Ovary (tissue), 9 donors: ENCODE measurements around the gene SPECC1. TPM values are rescaled to one million over a fixed set of nuclear protein-coding genes. Genes with fewer than 3 reads are reported as not detected.
A peak's percentile ranks its signal among the peaks of the same experiment; 100 is the strongest.

ENCODE experiments used
- DNase-seq, 5 donors: peaks; one replicate each; pipeline ENCODE4 v3.0.0-alpha.2; 2019 to 2020
- H3K27ac ChIP-seq, 2 donors: fragments of 200-600 bp; one replicate each; pipeline versions ENCODE4 v1.5.1 to v1.8.0; 2019 to 2022
- H3K27me3 ChIP-seq: fragments of 200-600 bp; one replicate; pipeline ENCODE4 v1.8.0; 2022
- H3K36me3 ChIP-seq: fragments of 200-600 bp; sonication (generic); one replicate; pipeline ENCODE4 v1.5.1; 2019
- H3K4me1 ChIP-seq: one replicate; pipeline ENCODE4 v1.8.1; 2013; ENCODE audit warnings: mild to moderate bottlenecking, moderate library complexity; ENCODE audit not compliant: insufficient read depth
- H3K4me3 ChIP-seq: fragments of 200-600 bp; sonication (generic); one replicate; pipeline ENCODE4 v1.5.1; 2017
- H3K9me3 ChIP-seq, 2 donors: fragments of 200-600 bp in 1 of 2; sonication (generic) in 1 of 2; one replicate each; pipeline versions ENCODE4 v1.5.1 to v1.8.1; 2013 to 2019; ENCODE audit warnings: mild to moderate bottlenecking in 1 of 2, moderate library complexity in 1 of 2
- EP300 ChIP-seq: sonication (generic); formaldehyde crosslinking; IDR thresholded peaks from one replicate; pipeline ENCODE4 v1.6.1; 2017; ENCODE audit warnings: antibody characterized with exemption
- POLR2A ChIP-seq: fragments of 450-650 bp; IDR thresholded peaks from one replicate; pipeline ENCODE4 v1.6.1; 2017; ENCODE audit warnings: antibody characterized with exemption, mild to moderate bottlenecking, moderate library complexity
- WGBS, 3 donors: extraction: QIAGEN DNeasy Blood & Tissue Kit in 1 of 3; methylation state at CpG; one replicate each; pipeline versions ENCODE4 v1.1.5 to v1.1.7; 2013 to 2017; 5-methylcytosine and 5-hydroxymethylcytosine counted together
- intact Hi-C, 4 donors: fragments of 100-400 bp; cut with DNase I; formaldehyde crosslinking; loops; one replicate each; pipeline versions ENCODE4 v1.11.0 to v1.15.1; 2022 to 2023
- polyA plus RNA-seq, 2 donors: library from polyadenylated mRNA; stranded (reverse); fragments of 200-250 nt in 1 of 2; fragments of 350-450 nt in 1 of 2; fragmentation: Illumina TruSeq in 1 of 2; extraction: RNeasy Lipid Tissue Mini Kit (QIAGEN cat#74804) in 1 of 2; gene quantifications; one replicate each; pipeline ENCODE4 v1.2.3, GENCODE V29; 2013 to 2014
- total RNA-seq, 7 donors: library from RNA; depleted of rRNA in 2 of 7; stranded (reverse); fragments of >200 nt in 2 of 7; fragmentation: NEBNext Ultra II Directional in 3 of 7; extraction: Animal tissue kit (Norgen Biotek cat#: 25700) in 3 of 7; gene quantifications; one replicate each; pipeline versions ENCODE4 v1.1.0 to v1.2.4, GENCODE V29; 2016 to 2023
- TF ChIP-seq, protein P1 (sequence below), 3 donors: fragments of 450-650 bp in 2 of 3; fragments of 200-600 bp in 1 of 3; IDR thresholded peaks; one replicate each; pipeline versions ENCODE4 v1.5.1 to v1.8.0; 2016 to 2022; ENCODE audit warnings: antibody characterized with exemption in 3 of 3, mild to moderate bottlenecking in 1 of 3
- donor health status: DM: no; HTN: no; CAD: no; lungs with moderate emphysema.
- donor health status: DM: no; HTN: no; CAD: no.
- donor health status: Bipolar disorder and iron deficiency.
- donor health status: DM: yes; HTN: yes; CAD: no.
- donor health status: DM: no; HTN: no; CAD: no.
- donor health status: DM: yes; HTN: yes; CAD: no.

Gene SPECC1
- total and polyA plus RNA-seq, 9 donors: 34.7 to 86.5 (median 66.1) TPM

GRCh38 chr17:20066253-20066652 lies 57.1 kb downstream of the SPECC1 start:
- DNase-seq: peak; percentile 73 to 86 (median 81)
- peak overlapping the region; percentile 42 to 62 for H3K27ac ChIP-seq
- WGBS, 3 donors: 5 to 14% (median 8%) methylated on average over 4 of the region's 4 CpGs
- no peak for TF ChIP-seq EP300
- TF ChIP-seq POLR2A: no peak
- TF ChIP-seq, protein P1, sequence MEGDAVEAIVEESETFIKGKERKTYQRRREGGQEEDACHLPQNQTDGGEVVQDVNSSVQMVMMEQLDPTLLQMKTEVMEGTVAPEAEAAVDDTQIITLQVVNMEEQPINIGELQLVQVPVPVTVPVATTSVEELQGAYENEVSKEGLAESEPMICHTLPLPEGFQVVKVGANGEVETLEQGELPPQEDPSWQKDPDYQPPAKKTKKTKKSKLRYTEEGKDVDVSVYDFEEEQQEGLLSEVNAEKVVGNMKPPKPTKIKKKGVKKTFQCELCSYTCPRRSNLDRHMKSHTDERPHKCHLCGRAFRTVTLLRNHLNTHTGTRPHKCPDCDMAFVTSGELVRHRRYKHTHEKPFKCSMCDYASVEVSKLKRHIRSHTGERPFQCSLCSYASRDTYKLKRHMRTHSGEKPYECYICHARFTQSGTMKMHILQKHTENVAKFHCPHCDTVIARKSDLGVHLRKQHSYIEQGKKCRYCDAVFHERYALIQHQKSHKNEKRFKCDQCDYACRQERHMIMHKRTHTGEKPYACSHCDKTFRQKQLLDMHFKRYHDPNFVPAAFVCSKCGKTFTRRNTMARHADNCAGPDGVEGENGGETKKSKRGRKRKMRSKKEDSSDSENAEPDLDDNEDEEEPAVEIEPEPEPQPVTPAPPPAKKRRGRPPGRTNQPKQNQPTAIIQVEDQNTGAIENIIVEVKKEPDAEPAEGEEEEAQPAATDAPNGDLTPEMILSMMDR (IDR thresholded peaks at IDR 0.05): no peak
- H3K4me3 ChIP-seq: no peak overlapping the region
- H3K4me1 ChIP-seq: peaks cover 23% of the 10 kb centered on the region
- H3K27me3 ChIP-seq: no peaks in the 10 kb centered on the region
- H3K9me3 ChIP-seq: no peaks in the 10 kb centered on the region
- intact Hi-C loops: no loop called here
- H3K36me3 ChIP-seq: no peaks in the 10 kb centered on the region

- intact Hi-C loops: no loop called here
- no peaks in the 10 kb centered on the region for H3K9me3 ChIP-seq
- no peak overlapping the region for H3K27ac ChIP-seq
- no peak for TF ChIP-seq EP300
- TF ChIP-seq POLR2A: no peak
- TF ChIP-seq, protein P1 (IDR thresholded peaks at IDR 0.05): no peak
- H3K36me3 ChIP-seq: no peaks in the 10 kb centered on the region
- WGBS, 3 donors: 93 to 97% (median 94%) methylated on average over 4 of the region's 4 CpGs
- no peaks in the 10 kb centered on the region for H3K27me3 ChIP-seq
- DNase-seq: no peak
- peaks cover 23% of the 10 kb centered on the region for H3K4me1 ChIP-seq
- no peak overlapping the region for H3K4me3 ChIP-seq
These were observed 58.6 kb downstream of the SPECC1 start for GRCh38 chr17:20067711-20068110.

DNA sequence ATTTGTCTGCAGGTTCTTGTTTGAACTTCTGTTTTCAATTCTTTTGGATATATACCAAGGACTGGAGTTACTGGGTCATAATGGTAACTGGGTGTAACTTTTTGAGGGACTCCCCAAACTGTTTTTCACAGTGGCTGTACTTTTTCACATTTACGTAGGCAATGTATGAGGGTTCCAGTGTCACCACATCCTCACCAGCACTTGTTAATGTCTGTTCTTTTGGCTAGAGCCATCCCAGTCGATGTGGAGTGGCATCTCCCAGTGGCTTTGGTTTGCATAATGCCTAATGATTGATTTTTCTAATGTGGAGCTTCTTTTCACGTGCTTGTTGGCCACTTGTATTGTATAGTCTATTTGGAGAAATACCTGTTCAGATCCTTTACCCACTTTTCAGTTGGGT lies 59.3 kb downstream of the SPECC1 start:
- Histone ChIP-seq H3K36me3 (no peaks in the 10 kb centered on the region), H3K9me3 (no peaks in the 10 kb centered on the region), H3K4me3 (no peak overlapping the region), H3K4me1 (peaks cover 23% of the 10 kb centered on the region), H3K27ac (no peak overlapping the region), H3K27me3 (no peaks in the 10 kb centered on the region)
- 90 to 96% (median 91%) methylated on average over 3 of the region's 3 CpGs for WGBS, 3 donors
- intact Hi-C loops: no loop called here
- DNase-seq: no peak
- TF ChIP-seq EP300 (no peak), POLR2A (no peak)
- TF ChIP-seq, protein P1 (IDR thresholded peaks at IDR 0.05): no peak

- H3K36me3 ChIP-seq: no peaks in the 10 kb centered on the region
- intact Hi-C loops: no loop called here
- WGBS, 3 donors: 86 to 91% (median 89%) methylated on average over 3 to 4 of the region's 4 CpGs
- no peaks in the 10 kb centered on the region for H3K27me3 ChIP-seq
- no peak overlapping the region for H3K4me3 ChIP-seq
- peaks cover 12% of the 10 kb centered on the region for H3K4me1 ChIP-seq
- no peak overlapping the region for H3K27ac ChIP-seq
- no peaks in the 10 kb centered on the region for H3K9me3 ChIP-seq
- DNase-seq: no peak
- no peak for TF ChIP-seq POLR2A
- TF ChIP-seq, protein P1 (IDR thresholded peaks at IDR 0.05): no peak
- TF ChIP-seq EP300: no peak
These were observed 62.9 kb downstream of the SPECC1 start for GRCh38 chr17:20071824-20072691.
